K562 (cell line): ENCODE data around the gene BMPR2. TPM values are rescaled to one million over a fixed set of nuclear protein-coding genes. Genes with fewer than 3 reads are reported as not detected.

Experiments used
- ATAC-seq: fragments of 200-7000 bp; cut with Tn5 transposase; 3 replicates; pipeline ENCODE4 v1.9.1; 2020; ENCODE audit warnings: moderate library complexity
- BruUV-seq: library from RNA; stranded (reverse); fragments of 400-500 nt; replicated peaks from 2 replicates; lab custom pipeline; 2021; lab: Mats Ljungman, UMichigan
- CTCF ChIA-PET: fragments of 300-600 bp; formaldehyde crosslinking; extraction: SDS; loops from one replicate; lab custom pipeline; 2021; ENCODE audit warnings: low intra/inter-chr PET ratio; lab: Yijun Ruan, JAX
- POLR2A ChIA-PET: fragments of 300-600, 350-650 bp; sonication (Branson Sonifier 250); formaldehyde crosslinking; extraction: SDS; loops from one replicate; lab custom pipeline; 2021; ENCODE audit warnings: antibody characterized with exemption, inconsistent platforms; lab: Yijun Ruan, JAX
- DNase-seq, 4 experiments: peaks; one replicate each; pipeline versions ENCODE4 v3.0.0 to v3.0.0-alpha.2; 2011 to 2018; ENCODE audit warnings: low spot score in 3 of 4, mixed read lengths in 3 of 4; ENCODE audit errors: extremely low read depth in 1 of 4
- FAIRE-seq: peaks from 2 replicates; lab custom pipeline; 2011; peaks lifted over from hg19 to GRCh38; lab: Jason Lieb, UNC
- H2AFZ ChIP-seq: 2 replicates; pipeline ENCODE4 v1.6.0; 2011; ENCODE audit warnings: low read depth, low read length, control low read depth, inconsistent platforms
- H3K27ac ChIP-seq: fragments of 200-600 bp; 3 replicates; pipeline ENCODE4 v1.8.0; 2011; ENCODE audit warnings: low read depth, mild to moderate bottlenecking, control low read depth, inconsistent platforms, low read length, moderate library complexity, mixed read lengths; ENCODE audit errors: extremely low read depth
- H3K27me3 ChIP-seq, 2 experiments: fragments of 300-600 bp in 1 of 2; 2 replicates in 1 of 2; 3 replicates in 1 of 2; pipeline versions ENCODE4 v1.6.0 to v1.8.0; 2011; ENCODE audit warnings: inconsistent platforms in 2 of 2, low read length in 2 of 2, mild to moderate bottlenecking in 1 of 2, mixed read lengths in 1 of 2, moderate library complexity in 1 of 2; ENCODE audit not compliant: control insufficient read depth in 2 of 2, insufficient read depth in 2 of 2
- H3K36me3 ChIP-seq: fragments of 300-600 bp; 3 replicates; pipeline ENCODE4 v1.8.0; 2011; ENCODE audit warnings: mild to moderate bottlenecking, low read length, inconsistent platforms; ENCODE audit not compliant: control insufficient read depth, insufficient read depth
- H3K4me1 ChIP-seq, 2 experiments: fragments of 200-600 bp in 1 of 2; replicated peaks in 1 of 2; 2 replicates in 1 of 2; 3 replicates in 1 of 2; pipeline versions ENCODE4 v1.5.1 to v1.8.0; 2011; ENCODE audit warnings: inconsistent platforms in 2 of 2, low read length in 2 of 2, mild to moderate bottlenecking in 1 of 2, mixed read lengths in 1 of 2, moderate library complexity in 1 of 2; ENCODE audit not compliant: control insufficient read depth in 2 of 2, insufficient read depth in 2 of 2
- H3K4me2 ChIP-seq: 2 replicates; pipeline ENCODE4 v1.6.1; 2011; ENCODE audit warnings: low read length, control low read depth, inconsistent platforms, mixed read lengths; ENCODE audit not compliant: insufficient read depth
- H3K4me3 ChIP-seq: fragments of 200-600 bp; sonication (generic), shearing (Covaris generic); 2 replicates; pipeline ENCODE4 v1.5.1; 2016; ENCODE audit warnings: control low read depth, inconsistent platforms
- H3K79me2 ChIP-seq: fragments of 200-600 bp; 3 replicates; pipeline ENCODE4 v1.8.0; 2011; ENCODE audit warnings: low read length, inconsistent platforms; ENCODE audit not compliant: control insufficient read depth, insufficient read depth
- H3K9ac ChIP-seq, 2 experiments: 2 replicates each; pipeline versions ENCODE4 v1.6.0 to v1.6.1; 2011; ENCODE audit warnings: low read depth in 2 of 2, low read length in 2 of 2, control low read depth in 1 of 2, inconsistent platforms in 1 of 2, mild to moderate bottlenecking in 1 of 2, mixed read lengths in 1 of 2; ENCODE audit not compliant: insufficient read depth in 1 of 2
- H3K9me1 ChIP-seq: one replicate; pipeline ENCODE4 v1.6.0; 2011; ENCODE audit warnings: inconsistent platforms, mild to moderate bottlenecking, low read length, moderate library complexity; ENCODE audit not compliant: control insufficient read depth, insufficient read depth
- H3K9me3 ChIP-seq: replicated peaks from 2 replicates; pipeline ENCODE4 v1.5.1; 2011; ENCODE audit warnings: low read depth, low read length, inconsistent platforms; ENCODE audit not compliant: control insufficient read depth, insufficient read depth
- H4K20me1 ChIP-seq: replicated peaks from 2 replicates; pipeline ENCODE4 v1.6.1; 2011; ENCODE audit warnings: low read length, inconsistent platforms, mixed read lengths; ENCODE audit not compliant: control insufficient read depth, insufficient read depth
- EP400 ChIP-seq: fragments of 450-650 bp; IDR thresholded peaks from 2 replicates; pipeline ENCODE4 v1.6.1; 2017; ENCODE audit warnings: antibody characterized with exemption, mild to moderate bottlenecking, moderate library complexity
- ETV1 ChIP-seq: fragments of 450-650 bp; conservative IDR thresholded peaks from 2 replicates; pipeline ENCODE4 v1.6.1; 2016; ENCODE audit warnings: missing genetic modification characterization, control low read depth, low read depth, missing compliant biosample characterization
- HIVEP1 ChIP-seq: fragments of 250-450 bp; sonication (Bioruptor Pico); IDR thresholded peaks from 2 replicates; pipeline ENCODE4 v1.4.0; 2020; ENCODE audit warnings: mild to moderate bottlenecking
- MIER1 ChIP-seq: fragments of 450-650 bp; IDR thresholded peaks from 2 replicates; pipeline ENCODE4 v1.6.1; 2016; ENCODE audit warnings: antibody characterized with exemption, mild to moderate bottlenecking, low read depth
- NCOR1 ChIP-seq: fragments of 450-650 bp; IDR thresholded peaks from 2 replicates; pipeline ENCODE4 v1.6.1; 2016; ENCODE audit warnings: mild to moderate bottlenecking, moderate library complexity
- RBM34 ChIP-seq: fragments of 200-400 bp; formaldehyde crosslinking; IDR thresholded peaks from 2 replicates; pipeline ENCODE4 v1.6.1; 2018; ENCODE audit warnings: low read length, borderline replicate concordance; ENCODE audit not compliant: insufficient read depth
- RFX1 ChIP-seq: fragments of 450-650 bp; IDR thresholded peaks from 2 replicates; pipeline ENCODE4 v1.6.1; 2016; ENCODE audit warnings: mild to moderate bottlenecking, moderate library complexity
- STAT5B ChIP-seq: fragments of 250-450 bp; sonication (Bioruptor Pico); IDR thresholded peaks from 2 replicates; pipeline ENCODE4 v1.8.0; 2021; ENCODE audit warnings: mild to moderate bottlenecking, inconsistent platforms
- ZNF589 ChIP-seq: fragments of 200-800 bp; sonication (Bioruptor generic); IDR thresholded peaks from 2 replicates; pipeline ENCODE4 v1.6.1; 2016; ENCODE audit warnings: low read depth, missing genetic modification characterization, missing compliant biosample characterization
- ZNF699 ChIP-seq: fragments of 250-450 bp; sonication (Bioruptor Pico); IDR thresholded peaks from 2 replicates; pipeline ENCODE4 v1.8.0; 2021; ENCODE audit warnings: mild to moderate bottlenecking, moderate library complexity; ENCODE audit not compliant: insufficient replicate concordance
- ZNF707 ChIP-seq: fragments of 250-450 bp; sonication (Bioruptor Pico); conservative IDR thresholded peaks from 2 replicates; pipeline ENCODE4 v1.8.0; 2022; ENCODE audit warnings: inconsistent platforms, mild to moderate bottlenecking, moderate library complexity
- WGBS: fragments of 100-300 bp; shearing (Covaris generic); methylation state at CpG from one replicate; pipeline ENCODE4 v1.1.6; 2016; ENCODE audit warnings: low coverage, mixed read lengths; ENCODE audit not compliant: insufficient coverage; ENCODE audit errors: missing lambda C conversion rate; 5-methylcytosine and 5-hydroxymethylcytosine counted together
- in situ Hi-C: fragments of 300-500 bp; cut with MboI; formaldehyde crosslinking; loops from 4 replicates; pipeline ENCODE4 v1.15.0; 2018; ENCODE audit warnings: inconsistent platforms, mixed read lengths
- intact Hi-C: fragments of 100-400 bp; cut with micrococcal nuclease; formaldehyde crosslinking; loops from 2 replicates; pipeline ENCODE4 v1.14.2; 2022
- polyA plus RNA-seq, 8 experiments: library from polyadenylated mRNA; depleted of rRNA in 4 of 8; stranded (reverse) in 5 of 8; unstranded in 3 of 8; fragments of >200 nt; fragmentation: Nextera tagmentation in 2 of 8; fragmentation: Illumina TruSeq in 1 of 8; extraction: Ambion mirVana in 2 of 8; extraction: Trizol in 1 of 8; gene quantifications; 2 replicates each; pipeline versions ENCODE4 v1.2.1 to v1.2.3, GENCODE V29; 2011 to 2014; ENCODE audit warnings: inconsistent platforms in 1 of 8, missing spikeins in 1 of 8
- total RNA-seq, 7 experiments: library from RNA; depleted of rRNA in 6 of 7; stranded (reverse); fragments of >200 nt in 6 of 7; fragmentation: Illumina TruSeq in 2 of 7; extraction: Trizol in 2 of 7; gene quantifications; 2 replicates each; pipeline versions ENCODE4 v1.2.1 to v1.2.3, GENCODE V29; 2011 to 2021; ENCODE audit warnings: low replicate concordance in 1 of 7
- TF ChIP-seq, protein P1 (sequence below): fragments of 250-450 bp; sonication (Bioruptor Pico); IDR thresholded peaks from 2 replicates; pipeline ENCODE4 v1.5.0; 2021
- TF ChIP-seq, protein P2 (sequence below): fragments of 250-450 bp; sonication (Bioruptor Pico); IDR thresholded peaks from 2 replicates; pipeline ENCODE4 v1.5.0; 2022; ENCODE audit warnings: mild to moderate bottlenecking

BMPR2 gene
- total and polyA plus RNA-seq, 9 of the 15 experiments (the other 6 are each of a cell fraction or from before 2014, with no cell fraction given) = 0.73 to 5.0 (median 3.3) TPM

DNA sequence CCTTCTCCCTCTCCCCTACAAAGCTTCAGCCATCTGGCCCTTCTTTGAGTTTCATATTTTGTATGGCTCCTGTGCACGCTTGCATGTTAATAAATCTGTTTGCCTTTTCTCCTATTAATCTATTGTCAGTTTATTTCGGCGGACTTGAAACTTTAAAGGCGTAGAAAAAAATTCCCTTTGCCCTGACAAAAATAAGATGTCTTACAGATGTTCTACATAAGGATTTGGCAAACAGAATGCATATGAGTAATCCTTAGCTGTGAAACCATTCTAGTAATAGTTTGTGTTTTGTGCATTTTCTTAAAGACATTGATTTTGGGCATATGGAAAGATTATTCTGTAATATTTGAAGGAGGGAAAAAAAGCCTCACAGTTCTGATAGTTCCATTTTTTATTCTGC lies 15.0 kb upstream of the BMPR2 start:
- Histone ChIP-seq H3K36me3 (no peaks in the 10 kb centered on the region), H3K4me2 (no peak overlapping the region), H3K27me3 (no peaks in the 10 kb centered on the region), H3K27ac (no peak overlapping the region), H2AFZ (no peak overlapping the region), H3K4me1 (no peaks in the 10 kb centered on the region; a peak in 1 of 5 replicates), H3K9me3 (no peaks in the 10 kb centered on the region), H3K4me3 (no peak overlapping the region), H3K9me1 (no peaks in the 10 kb centered on the region), H3K9ac (no peak overlapping the region), H3K79me2 (no peaks in the 10 kb centered on the region), H4K20me1 (no peaks in the 10 kb centered on the region)
- ATAC-seq (no peak), DNase-seq (no peak), FAIRE-seq (no peak)
- intact Hi-C loops (no loop called here), in situ Hi-C loops (no loop called here)
- CTCF ChIA-PET = no interaction called here
- TF ChIP-seq ZNF589 (no peak), NCOR1 (no peak), STAT5B (no peak), RFX1 (no peak), RBM34 (no peak), ETV1 (tag) (no peak), ZNF707 (CRISPR knock-in tag) (no peak), MIER1 (no peak), EP400 (no peak), ZNF699 (no peak), HIVEP1 (CRISPR knock-in tag) (no peak)
- TF ChIP-seq, protein P1, sequence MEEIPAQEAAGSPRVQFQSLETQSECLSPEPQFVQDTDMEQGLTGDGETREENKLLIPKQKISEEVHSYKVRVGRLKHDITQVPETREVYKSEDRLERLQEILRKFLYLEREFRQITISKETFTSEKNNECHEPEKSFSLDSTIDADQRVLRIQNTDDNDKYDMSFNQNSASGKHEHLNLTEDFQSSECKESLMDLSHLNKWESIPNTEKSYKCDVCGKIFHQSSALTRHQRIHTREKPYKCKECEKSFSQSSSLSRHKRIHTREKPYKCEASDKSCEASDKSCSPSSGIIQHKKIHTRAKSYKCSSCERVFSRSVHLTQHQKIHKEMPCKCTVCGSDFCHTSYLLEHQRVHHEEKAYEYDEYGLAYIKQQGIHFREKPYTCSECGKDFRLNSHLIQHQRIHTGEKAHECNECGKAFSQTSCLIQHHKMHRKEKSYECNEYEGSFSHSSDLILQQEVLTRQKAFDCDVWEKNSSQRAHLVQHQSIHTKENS (CRISPR knock-in tag) = no peak
- TF ChIP-seq, protein P2, sequence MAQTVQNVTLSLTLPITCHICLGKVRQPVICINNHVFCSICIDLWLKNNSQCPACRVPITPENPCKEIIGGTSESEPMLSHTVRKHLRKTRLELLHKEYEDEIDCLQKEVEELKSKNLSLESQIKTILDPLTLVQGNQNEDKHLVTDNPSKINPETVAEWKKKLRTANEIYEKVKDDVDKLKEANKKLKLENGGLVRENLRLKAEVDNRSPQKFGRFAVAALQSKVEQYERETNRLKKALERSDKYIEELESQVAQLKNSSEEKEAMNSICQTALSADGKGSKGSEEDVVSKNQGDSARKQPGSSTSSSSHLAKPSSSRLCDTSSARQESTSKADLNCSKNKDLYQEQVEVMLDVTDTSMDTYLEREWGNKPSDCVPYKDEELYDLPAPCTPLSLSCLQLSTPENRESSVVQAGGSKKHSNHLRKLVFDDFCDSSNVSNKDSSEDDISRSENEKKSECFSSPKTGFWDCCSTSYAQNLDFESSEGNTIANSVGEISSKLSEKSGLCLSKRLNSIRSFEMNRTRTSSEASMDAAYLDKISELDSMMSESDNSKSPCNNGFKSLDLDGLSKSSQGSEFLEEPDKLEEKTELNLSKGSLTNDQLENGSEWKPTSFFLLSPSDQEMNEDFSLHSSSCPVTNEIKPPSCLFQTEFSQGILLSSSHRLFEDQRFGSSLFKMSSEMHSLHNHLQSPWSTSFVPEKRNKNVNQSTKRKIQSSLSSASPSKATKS (CRISPR knock-in tag) = no peak
- no TSS peak for BruUV-seq
- POLR2A ChIA-PET = no interaction called here
- 79% methylated on average over 4 of the region's 4 CpGs for WGBS
